ENCODE data around the gene GALNT1.

GALNT1 gene

GRCh38 chr18:35711227-35711626, 129.7 kb downstream of the GALNT1 start:
- in situ Hi-C loops (cut with MboI; ENCODE audit: low sequenced_read_pairs): no loop called here

- in situ Hi-C loops (cut with MboI; ENCODE audit: low sequenced_read_pairs): no loop called here
These were observed 132.0 kb downstream of the GALNT1 start for GRCh38 chr18:35713545-35713944.

- in situ Hi-C loops (cut with MboI; ENCODE audit: low sequenced_read_pairs): no loop called here
These were observed 133.0 kb downstream of the GALNT1 start for GRCh38 chr18:35714539-35714938.

GRCh38 chr18:35715139-35715538, 133.6 kb downstream of the GALNT1 start:
- in situ Hi-C loops (cut with MboI; ENCODE audit: low sequenced_read_pairs): no loop called here

- in situ Hi-C loops (cut with MboI; ENCODE audit: low sequenced_read_pairs): no loop called here
These were observed 134.8 kb downstream of the GALNT1 start for GRCh38 chr18:35716169-35716831.

GRCh38 chr18:35717182-35717581, 135.6 kb downstream of the GALNT1 start:
- in situ Hi-C loops (cut with MboI; ENCODE audit: low sequenced_read_pairs): no loop called here

- in situ Hi-C loops (cut with MboI; ENCODE audit: low sequenced_read_pairs): no loop called here
These were observed 140.0 kb downstream of the GALNT1 start for GRCh38 chr18:35721431-35722081.

- in situ Hi-C loops (cut with MboI; ENCODE audit: low sequenced_read_pairs): no loop called here
These were observed 147.1 kb downstream of the GALNT1 start for GRCh38 chr18:35728676-35729075.

GRCh38 chr18:35729991-35730668, 148.6 kb downstream of the GALNT1 start:
- in situ Hi-C loops (cut with MboI; ENCODE audit: low sequenced_read_pairs): no loop called here

- in situ Hi-C loops (cut with MboI; ENCODE audit: low sequenced_read_pairs): no loop called here
These were observed 149.3 kb downstream of the GALNT1 start for GRCh38 chr18:35730691-35731370.

- in situ Hi-C loops (cut with MboI; ENCODE audit: low sequenced_read_pairs): no loop called here
These were observed 150.2 kb downstream of the GALNT1 start for GRCh38 chr18:35731701-35732100.

GRCh38 chr18:35732162-35732561, 150.6 kb downstream of the GALNT1 start:
- in situ Hi-C loops (cut with MboI; ENCODE audit: low sequenced_read_pairs): no loop called here

GRCh38 chr18:35732636-35733035, 151.1 kb downstream of the GALNT1 start:
- in situ Hi-C loops (cut with MboI; ENCODE audit: low sequenced_read_pairs): no loop called here

GRCh38 chr18:35733408-35733807, 151.9 kb downstream of the GALNT1 start:
- in situ Hi-C loops (cut with MboI; ENCODE audit: low sequenced_read_pairs): no loop called here

- in situ Hi-C loops (cut with MboI; ENCODE audit: low sequenced_read_pairs): no loop called here
These were observed 155.2 kb downstream of the GALNT1 start for GRCh38 chr18:35736696-35737095.

GRCh38 chr18:35739778-35740177, 158.2 kb downstream of the GALNT1 start:
- in situ Hi-C loops (cut with MboI; ENCODE audit: low sequenced_read_pairs): no loop called here

- in situ Hi-C loops (cut with MboI; ENCODE audit: low sequenced_read_pairs): no loop called here
These were observed 159.1 kb downstream of the GALNT1 start for GRCh38 chr18:35740656-35741055.

GRCh38 chr18:35743916-35744315, 162.4 kb downstream of the GALNT1 start:
- in situ Hi-C loops (cut with MboI; ENCODE audit: low sequenced_read_pairs): no loop called here

GRCh38 chr18:35745814-35746213, 164.3 kb downstream of the GALNT1 start:
- in situ Hi-C loops (cut with MboI; ENCODE audit: low sequenced_read_pairs): no loop called here

- in situ Hi-C loops (cut with MboI; ENCODE audit: low sequenced_read_pairs): no loop called here
These were observed 165.3 kb downstream of the GALNT1 start for GRCh38 chr18:35746826-35747339.

- in situ Hi-C loops (cut with MboI; ENCODE audit: low sequenced_read_pairs): no loop called here
These were observed 166.4 kb downstream of the GALNT1 start for GRCh38 chr18:35747894-35748472.

Measured in hTERT RPE-1 (cell line).